ENCODE data around the gene PRPF31. TPM values are rescaled to one million over a fixed set of nuclear protein-coding genes. Genes with fewer than 3 reads are reported as not detected.

PRPF31 gene
- total and polyA plus RNA-seq, 9 of the 15 experiments (the other 6 are each of a cell fraction or from before 2014, with no cell fraction given): 5.8 to 92.2 (median 69.2) TPM

- TF ChIP-seq NKRF (IDR thresholded peaks at IDR 0.05; ENCODE audit: borderline replicate concordance): peak; percentile 98
- TF ChIP-seq MNT (conservative IDR thresholded peaks at IDR 0.05): peak; percentile 99
- TF ChIP-seq MAFK (IDR thresholded peaks at IDR 0.05; ENCODE audit: low read length): no peak
- no peak for TF ChIP-seq ZNF707 (CRISPR knock-in tag; conservative IDR thresholded peaks at IDR 0.05)
- no peak for TF ChIP-seq RB1 (IDR thresholded peaks at IDR 0.05; ENCODE audit: low read depth)
- no peak for TF ChIP-seq ESRRB (CRISPR knock-in tag; IDR thresholded peaks at IDR 0.05; ENCODE audit: borderline replicate concordance)
- TF ChIP-seq KLF16 (IDR thresholded peaks at IDR 0.05): no peak
- TF ChIP-seq ATF1 (CRISPR knock-in tag; IDR thresholded peaks at IDR 0.05): no peak
- peak; percentile 24; the same call in 1 of the 2 replicates for TF ChIP-seq ATF1 (tag; IDR thresholded peaks at IDR 0.05)
- TF ChIP-seq KLF13 (tag; IDR thresholded peaks at IDR 0.05; ENCODE audit: borderline replicate concordance, low read depth): 0 out of 2 replicates have a peak, but pooled peaks have one; percentile 12
- TF ChIP-seq STAT5A (IDR thresholded peaks at IDR 0.05; ENCODE audit: borderline replicate concordance, low read length): peak; percentile 34; the same call in 1 of the 2 replicates
- TF ChIP-seq ZNF551 (CRISPR knock-in tag; IDR thresholded peaks at IDR 0.05): no peak
- TF ChIP-seq HDAC2 (IDR thresholded peaks at IDR 0.05): 0 out of 2 replicates have a peak, but pooled peaks have one; percentile 65
- no peak for TF ChIP-seq ZNF561 (CRISPR knock-in tag; conservative IDR thresholded peaks at IDR 0.05)
- no peak for TF ChIP-seq NFXL1 (CRISPR knock-in tag; IDR thresholded peaks at IDR 0.05)
- TF ChIP-seq SMAD4 (CRISPR knock-in tag; conservative IDR thresholded peaks at IDR 0.05): no peak
- no peak for TF ChIP-seq ZFPM2 (CRISPR knock-in tag; IDR thresholded peaks at IDR 0.05)
- no peak for TF ChIP-seq EZH2 (IDR thresholded peaks at IDR 0.05; ENCODE audit: borderline replicate concordance, low read depth, low read length)
- TF ChIP-seq THAP12 (CRISPR knock-in tag; IDR thresholded peaks at IDR 0.05): no peak
- TF ChIP-seq, protein P1, sequence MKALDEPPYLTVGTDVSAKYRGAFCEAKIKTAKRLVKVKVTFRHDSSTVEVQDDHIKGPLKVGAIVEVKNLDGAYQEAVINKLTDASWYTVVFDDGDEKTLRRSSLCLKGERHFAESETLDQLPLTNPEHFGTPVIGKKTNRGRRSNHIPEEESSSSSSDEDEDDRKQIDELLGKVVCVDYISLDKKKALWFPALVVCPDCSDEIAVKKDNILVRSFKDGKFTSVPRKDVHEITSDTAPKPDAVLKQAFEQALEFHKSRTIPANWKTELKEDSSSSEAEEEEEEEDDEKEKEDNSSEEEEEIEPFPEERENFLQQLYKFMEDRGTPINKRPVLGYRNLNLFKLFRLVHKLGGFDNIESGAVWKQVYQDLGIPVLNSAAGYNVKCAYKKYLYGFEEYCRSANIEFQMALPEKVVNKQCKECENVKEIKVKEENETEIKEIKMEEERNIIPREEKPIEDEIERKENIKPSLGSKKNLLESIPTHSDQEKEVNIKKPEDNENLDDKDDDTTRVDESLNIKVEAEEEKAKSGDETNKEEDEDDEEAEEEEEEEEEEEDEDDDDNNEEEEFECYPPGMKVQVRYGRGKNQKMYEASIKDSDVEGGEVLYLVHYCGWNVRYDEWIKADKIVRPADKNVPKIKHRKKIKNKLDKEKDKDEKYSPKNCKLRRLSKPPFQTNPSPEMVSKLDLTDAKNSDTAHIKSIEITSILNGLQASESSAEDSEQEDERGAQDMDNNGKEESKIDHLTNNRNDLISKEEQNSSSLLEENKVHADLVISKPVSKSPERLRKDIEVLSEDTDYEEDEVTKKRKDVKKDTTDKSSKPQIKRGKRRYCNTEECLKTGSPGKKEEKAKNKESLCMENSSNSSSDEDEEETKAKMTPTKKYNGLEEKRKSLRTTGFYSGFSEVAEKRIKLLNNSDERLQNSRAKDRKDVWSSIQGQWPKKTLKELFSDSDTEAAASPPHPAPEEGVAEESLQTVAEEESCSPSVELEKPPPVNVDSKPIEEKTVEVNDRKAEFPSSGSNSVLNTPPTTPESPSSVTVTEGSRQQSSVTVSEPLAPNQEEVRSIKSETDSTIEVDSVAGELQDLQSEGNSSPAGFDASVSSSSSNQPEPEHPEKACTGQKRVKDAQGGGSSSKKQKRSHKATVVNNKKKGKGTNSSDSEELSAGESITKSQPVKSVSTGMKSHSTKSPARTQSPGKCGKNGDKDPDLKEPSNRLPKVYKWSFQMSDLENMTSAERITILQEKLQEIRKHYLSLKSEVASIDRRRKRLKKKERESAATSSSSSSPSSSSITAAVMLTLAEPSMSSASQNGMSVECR (CRISPR knock-in tag; IDR thresholded peaks at IDR 0.05): peak; percentile 74
Observed at GRCh38 chr19:54162241-54162805, 46.8 kb downstream of the PRPF31 start (continued).
